Gastrocnemius medialis (tissue), 4 donors: ENCODE measurements around the gene KIAA1586.

ENCODE experiments used
- POLR2A ChIP-seq, 2 donors: fragments of 450-650 bp; IDR thresholded peaks; one replicate each; pipeline ENCODE4 v1.6.1; 2017; ENCODE audit warnings: antibody characterized with exemption in 2 of 2, mild to moderate bottlenecking in 2 of 2, moderate library complexity in 2 of 2
- TF ChIP-seq, protein P1 (sequence below), 5 experiments: fragments of 450-650 bp in 3 of 5; fragments of 200-600 bp in 2 of 5; sonication (generic) in 2 of 5; IDR thresholded peaks in 4 of 5; conservative IDR thresholded peaks in 1 of 5; 1 replicate in 4 of 5; 2 replicates in 1 of 5; pipeline ENCODE4 v1.5.1; 2016 to 2019; ENCODE audit warnings: antibody characterized with exemption in 5 of 5, mild to moderate bottlenecking in 3 of 5, moderate library complexity in 3 of 5

DNA sequence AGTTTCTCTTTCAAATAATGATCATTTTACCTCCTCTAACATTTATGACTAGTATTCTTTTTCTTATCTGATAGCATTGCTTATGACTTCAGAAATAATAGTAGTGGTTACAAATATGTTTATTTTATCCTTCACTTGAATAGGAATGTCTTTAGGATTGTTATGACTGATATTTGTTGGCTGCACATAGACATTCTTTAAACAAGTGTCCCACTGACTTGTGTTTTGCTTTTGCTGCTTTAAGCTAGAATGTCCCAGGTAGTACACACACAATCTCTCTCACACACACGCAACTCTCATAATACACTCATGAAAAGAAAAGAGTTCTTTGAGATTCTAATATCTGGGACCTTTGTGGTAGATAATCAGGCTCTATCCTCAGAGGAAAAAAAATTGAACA, 21.6 kb downstream of the KIAA1586 start:
- TF ChIP-seq, protein P1, sequence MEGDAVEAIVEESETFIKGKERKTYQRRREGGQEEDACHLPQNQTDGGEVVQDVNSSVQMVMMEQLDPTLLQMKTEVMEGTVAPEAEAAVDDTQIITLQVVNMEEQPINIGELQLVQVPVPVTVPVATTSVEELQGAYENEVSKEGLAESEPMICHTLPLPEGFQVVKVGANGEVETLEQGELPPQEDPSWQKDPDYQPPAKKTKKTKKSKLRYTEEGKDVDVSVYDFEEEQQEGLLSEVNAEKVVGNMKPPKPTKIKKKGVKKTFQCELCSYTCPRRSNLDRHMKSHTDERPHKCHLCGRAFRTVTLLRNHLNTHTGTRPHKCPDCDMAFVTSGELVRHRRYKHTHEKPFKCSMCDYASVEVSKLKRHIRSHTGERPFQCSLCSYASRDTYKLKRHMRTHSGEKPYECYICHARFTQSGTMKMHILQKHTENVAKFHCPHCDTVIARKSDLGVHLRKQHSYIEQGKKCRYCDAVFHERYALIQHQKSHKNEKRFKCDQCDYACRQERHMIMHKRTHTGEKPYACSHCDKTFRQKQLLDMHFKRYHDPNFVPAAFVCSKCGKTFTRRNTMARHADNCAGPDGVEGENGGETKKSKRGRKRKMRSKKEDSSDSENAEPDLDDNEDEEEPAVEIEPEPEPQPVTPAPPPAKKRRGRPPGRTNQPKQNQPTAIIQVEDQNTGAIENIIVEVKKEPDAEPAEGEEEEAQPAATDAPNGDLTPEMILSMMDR (IDR thresholded peaks at IDR 0.05 in 4 of 5, conservative IDR thresholded peaks at IDR 0.05 in 1 of 5), result no peak
- no peak for TF ChIP-seq POLR2A (IDR thresholded peaks at IDR 0.05)
